NCI-H345 (cell line): ENCODE measurements around the gene DYNLT4.
"Not testable (repeated sequence)": the region's sequence is repeated elsewhere in the genome, so short reads cannot be mapped to it uniquely, and the experiment has no call there.

Source experiments
- DNase-seq: peaks from one replicate; lab custom pipeline; 2025; lab: John Stamatoyannopoulos, UW

The DYNLT4 gene

DNA sequence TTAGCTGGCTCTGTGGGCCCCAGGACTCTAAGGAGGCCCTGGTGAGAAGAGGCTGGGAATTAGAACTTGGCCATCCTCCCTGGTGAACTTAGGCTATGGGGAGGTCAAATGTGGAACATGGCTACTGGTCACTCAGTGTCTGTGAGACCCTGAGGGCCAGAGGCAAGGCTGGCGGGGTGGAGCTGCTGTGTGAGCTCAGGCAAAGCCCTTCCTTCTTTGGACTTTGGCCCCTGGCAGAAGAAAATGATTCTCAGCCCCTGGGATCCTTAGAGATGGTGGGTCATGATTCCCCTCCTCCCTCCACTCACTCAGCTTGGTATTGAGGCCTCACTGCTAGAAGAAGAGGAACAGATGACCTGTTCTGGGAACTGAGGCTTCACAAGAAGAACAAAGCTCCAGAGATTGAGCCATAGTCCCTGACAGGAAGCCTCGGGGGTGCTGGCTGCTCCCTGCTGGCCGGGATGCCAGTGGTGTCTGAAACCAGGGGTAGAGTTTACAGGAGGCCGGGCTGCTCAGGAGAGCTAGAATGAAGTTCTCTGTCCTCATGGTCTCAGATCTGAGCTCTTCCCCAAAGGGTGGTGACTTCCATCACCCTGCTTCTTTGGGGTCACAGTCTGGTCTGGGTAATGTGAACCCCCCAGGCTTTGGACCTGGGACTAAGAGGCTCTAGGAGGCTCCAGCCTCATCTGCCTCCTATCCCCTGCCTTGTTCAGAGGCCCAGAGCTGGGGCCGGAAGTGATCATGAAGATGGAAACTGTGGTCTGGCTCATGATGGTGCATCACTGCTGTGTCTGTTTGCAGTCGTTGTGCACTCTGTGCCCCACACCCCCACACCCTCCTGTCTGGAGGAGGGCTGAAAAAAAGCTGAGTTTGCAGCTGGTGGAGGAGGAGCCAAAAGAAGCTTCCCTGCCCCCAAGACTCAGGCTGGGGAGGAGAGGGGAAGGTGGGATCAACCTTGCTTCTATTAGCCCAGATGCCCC lies 2.1 kb upstream of the DYNLT4 start:
- DNase-seq: no peak

DNA sequence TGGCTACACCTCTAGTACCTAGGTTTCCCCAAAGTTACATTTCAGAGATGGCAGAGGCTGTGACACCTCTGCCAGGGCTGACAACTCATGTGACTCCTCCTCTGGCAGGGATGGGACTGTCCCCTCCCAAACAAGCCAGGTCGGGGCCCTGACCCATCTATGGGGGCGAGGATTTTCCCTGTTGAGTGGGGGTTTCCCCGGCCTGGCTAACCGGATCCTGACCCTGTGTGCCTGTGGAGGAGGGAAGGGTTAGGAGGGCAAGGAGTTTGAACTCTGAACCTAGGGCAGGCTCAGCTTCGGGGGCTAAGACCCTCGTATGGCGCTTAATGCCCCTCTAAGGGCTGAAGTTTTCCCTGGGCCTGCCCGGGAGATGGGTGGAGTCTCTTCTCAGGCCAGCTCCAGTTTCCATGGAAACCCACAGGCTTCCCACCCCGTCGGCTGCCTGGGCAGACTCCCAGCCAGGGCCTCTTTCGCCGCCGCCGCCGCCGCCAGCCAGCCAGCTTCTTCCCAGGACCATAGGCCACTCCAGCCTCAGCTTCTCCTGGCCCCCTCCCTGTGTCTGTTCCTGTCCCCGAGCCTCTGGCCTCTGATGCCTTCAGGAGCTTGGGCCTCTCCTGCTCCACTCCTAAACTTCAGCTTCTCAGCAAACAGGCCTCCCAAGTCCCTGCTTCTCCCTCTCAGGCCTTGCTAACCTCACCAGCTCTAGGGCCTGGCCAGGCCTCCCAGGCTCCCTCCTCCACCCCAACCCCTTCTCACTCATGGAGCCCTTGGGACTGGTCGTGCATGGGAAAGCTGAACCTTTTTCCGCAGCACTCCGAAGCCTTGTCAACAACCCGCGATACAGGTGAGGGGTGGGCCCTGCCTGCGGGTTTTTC lies 1.1 kb upstream of the DYNLT4 start, which contains the start of gene BTBD19:
BTBD19 (plus strand) TSS at position 461 of the 875 bp plus-strand sequence; CDS start at position 759, 298 bp downstream.
- no peak for DNase-seq

DNA sequence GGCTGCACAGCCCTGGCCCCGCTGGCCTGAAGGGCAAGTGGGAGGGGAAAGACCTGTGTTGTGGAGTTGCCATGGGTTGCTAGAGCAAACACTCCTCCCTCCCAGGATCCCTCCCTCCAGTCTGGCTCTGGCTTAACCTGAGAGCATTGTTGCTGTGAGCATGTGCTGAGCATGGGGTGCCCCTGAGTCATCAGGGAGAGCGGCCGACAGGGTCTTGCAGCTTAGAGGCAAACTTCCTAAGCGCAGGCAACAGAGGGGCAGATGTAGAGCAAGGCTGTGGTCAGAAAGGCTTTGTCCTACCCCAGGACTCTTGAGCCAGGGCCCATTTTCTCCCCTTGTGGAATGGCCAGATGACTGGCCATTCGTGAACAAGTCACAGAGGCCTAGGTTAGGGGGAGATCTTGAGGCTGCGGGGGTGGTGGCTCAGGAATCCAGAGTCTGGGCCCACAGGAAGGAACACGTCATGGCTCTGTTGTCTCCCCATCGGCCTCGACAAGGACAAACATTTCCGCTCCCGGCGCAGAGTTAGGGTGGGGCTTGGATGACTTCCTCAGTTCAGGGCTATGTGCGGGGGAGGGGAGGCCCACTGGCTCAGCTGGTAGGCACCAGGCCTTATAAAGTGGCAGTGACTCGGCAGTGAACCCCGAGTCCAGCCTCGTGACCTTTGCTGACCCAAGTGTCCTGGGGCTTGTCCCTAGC lies 362 bp upstream of the DYNLT4 start:
- DNase-seq: no peak

DNA sequence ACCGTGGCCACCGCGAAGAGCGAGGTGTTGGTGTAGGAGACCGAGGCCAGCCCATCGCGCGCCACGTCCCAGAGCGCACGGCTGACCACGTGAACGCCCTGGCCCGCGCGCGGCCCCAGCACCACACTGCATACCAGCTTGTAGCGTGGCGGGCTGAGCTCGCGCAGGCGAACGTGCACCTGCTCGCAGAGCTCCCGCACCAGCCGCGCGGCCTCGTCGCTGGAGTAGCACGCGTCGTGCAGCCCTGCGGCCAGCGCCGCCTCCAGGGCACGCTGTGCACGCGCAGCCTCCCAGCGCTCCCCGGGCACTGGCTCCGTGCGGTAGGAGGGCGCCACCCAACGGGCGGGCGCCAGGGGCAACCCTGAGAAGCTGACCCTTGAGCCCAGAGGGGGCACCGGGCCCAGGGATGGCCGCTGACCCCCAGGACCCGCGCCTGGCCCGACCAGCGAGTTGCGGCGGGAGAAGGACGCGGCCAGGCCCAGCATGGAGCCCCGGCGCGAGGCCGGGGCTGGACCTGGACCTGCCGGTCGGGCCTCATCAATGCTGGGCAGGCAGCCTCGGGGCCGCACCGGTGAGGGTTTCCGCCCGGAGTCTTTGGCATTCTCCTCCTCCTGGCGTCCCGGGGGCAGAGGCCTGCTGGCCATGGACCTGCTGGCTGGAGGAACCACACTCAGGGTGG lies 987 bp downstream of the DYNLT4 start:
- no peak for DNase-seq

DNA sequence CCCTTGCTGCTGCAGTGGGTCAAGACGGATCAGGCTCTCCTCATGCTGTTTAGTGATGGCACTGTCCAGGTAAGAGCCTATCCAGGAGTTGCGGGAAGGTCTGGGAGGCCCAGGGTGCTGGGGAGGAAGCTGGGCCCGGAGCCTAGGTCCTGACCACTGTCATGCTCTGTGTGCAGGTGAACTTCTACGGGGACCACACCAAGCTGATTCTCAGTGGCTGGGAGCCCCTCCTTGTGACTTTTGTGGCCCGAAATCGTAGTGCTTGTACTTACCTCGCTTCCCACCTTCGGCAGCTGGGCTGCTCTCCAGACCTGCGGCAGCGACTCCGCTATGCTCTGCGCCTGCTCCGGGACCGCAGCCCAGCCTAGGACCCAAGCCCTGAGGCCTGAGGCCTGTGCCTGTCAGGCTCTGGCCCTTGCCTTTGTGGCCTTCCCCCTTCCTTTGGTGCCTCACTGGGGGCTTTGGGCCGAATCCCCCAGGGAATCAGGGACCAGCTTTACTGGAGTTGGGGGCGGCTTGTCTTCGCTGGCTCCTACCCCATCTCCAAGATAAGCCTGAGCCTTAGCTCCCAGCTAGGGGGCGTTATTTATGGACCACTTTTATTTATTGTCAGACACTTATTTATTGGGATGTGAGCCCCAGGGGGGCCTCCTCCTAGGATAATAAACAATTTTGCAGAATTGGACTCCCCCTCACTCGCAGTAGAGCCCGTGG lies 1.7 kb downstream of the DYNLT4 start:
- no peak for DNase-seq

DNA sequence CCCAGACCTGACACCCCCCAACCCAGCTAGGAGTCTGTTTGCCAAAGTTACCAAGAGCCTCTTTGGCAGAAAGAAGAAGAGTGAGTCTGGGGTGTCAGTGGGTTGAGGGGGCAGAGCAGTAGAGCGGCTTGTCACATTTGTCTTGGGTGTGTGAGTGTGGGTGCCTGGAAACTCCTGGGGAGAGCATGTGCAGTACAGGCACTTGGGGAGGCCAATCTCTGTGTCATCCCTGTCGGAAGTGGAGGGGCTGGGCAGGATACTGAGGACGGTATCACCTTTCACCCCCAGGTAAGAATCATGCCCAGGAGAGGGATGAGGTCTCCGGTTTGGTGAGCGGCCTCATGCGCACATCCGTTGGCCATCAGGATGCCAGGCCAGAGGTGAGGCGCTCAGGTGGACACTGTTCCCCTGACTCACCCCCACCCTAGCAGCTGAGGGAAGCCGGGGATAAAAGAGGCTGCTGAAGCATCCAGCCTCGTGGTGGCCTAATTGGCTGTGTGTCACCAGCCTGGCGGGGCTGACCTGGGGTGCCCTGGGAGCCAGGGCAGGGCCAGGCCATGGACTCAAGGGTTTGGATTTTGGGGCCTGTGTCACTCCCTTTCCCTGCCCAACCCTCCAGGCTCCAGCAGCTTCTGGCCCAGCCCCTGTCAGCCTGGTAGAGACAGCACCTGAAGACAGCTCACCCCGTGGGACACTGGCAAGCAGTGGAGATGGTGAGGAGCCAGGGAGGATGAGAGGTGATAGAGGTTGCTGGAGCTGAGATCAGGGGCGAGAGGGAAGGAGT lies 3.6 kb downstream of the DYNLT4 start:
- DNase-seq: no peak

DNA sequence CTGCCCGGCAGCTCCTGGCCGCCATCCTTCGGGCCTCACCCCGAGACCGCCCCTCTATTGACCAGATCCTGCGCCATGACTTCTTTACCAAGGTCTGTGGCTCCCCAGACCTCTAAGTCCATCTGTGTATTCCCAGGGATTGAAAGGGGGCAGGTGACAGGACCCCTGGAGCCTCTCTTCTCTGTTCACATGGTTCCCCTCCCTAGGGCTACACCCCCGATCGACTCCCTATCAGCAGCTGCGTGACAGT lies 4.2 kb downstream of the DYNLT4 start:
- no peak for DNase-seq

DNA sequence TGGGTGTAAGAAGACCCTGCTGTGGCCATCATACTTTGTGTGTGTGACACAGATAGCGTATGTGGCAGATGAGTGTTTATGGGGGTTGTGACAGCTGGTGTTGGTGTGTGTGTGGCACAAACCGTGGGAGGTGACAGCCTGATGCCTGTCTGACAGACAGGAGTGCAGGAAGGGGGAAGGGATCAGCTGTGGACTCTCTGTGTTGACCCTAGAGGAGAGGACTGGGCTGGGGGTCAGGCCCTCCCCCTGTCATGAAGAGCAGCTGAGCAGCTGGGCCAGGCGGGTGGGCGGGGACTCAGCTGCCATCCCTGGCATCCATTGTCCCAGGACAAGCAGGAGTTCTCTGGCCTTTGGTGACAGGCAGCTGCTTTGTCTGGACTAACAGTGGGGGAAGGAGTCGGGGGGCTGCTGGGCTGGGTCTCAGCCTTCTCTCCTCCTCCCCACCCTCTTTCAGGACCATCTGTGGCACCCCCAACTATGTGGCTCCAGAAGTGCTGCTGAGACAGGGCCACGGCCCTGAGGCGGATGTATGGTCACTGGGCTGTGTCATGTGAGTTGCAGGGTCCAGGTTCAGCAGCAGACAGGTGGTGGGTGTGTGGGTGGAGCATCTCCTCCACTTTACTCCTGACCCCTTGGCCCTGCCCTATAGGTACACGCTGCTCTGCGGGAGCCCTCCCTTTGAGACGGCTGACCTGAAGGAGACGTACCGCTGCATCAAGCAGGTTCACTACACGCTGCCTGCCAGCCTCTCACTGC lies 4.7 kb downstream of the DYNLT4 start:
- DNase-seq: no peak

DNA sequence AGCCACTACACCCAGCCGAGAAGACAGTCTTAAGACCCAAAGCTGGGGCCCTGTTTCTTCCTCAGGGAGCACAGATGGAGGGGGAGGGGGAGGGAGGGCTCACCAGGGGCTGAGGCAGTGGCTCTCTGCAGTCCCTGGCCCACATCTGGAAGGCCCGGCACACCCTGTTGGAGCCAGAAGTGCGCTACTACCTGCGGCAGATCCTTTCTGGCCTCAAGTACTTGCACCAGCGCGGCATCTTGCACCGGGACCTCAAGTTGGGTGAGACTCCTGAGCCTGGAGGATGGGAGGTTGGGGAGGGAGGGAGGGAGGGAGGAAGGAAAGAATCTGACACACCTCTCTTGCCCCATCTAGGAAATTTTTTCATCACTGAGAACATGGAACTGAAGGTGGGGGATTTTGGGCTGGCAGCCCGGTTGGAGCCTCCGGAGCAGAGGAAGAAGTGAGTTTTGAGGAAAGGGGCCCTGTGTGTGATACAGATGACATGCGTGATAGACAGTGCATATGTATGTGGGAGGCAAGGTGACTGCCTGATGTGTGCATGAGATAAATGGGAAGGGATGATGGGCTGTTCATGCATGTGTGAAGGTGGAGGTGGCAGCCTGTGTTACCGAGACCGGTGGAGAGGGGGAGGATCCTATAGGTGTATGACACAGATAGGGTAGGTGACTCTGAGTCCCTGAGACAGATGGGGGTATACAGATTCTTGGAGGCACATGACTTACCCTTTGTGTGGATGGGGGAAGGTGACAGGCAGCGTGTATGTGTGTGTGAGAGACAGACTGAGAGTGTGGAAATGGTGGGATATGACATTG lies 5.5 kb downstream of the DYNLT4 start:
- no peak for DNase-seq

DNA sequence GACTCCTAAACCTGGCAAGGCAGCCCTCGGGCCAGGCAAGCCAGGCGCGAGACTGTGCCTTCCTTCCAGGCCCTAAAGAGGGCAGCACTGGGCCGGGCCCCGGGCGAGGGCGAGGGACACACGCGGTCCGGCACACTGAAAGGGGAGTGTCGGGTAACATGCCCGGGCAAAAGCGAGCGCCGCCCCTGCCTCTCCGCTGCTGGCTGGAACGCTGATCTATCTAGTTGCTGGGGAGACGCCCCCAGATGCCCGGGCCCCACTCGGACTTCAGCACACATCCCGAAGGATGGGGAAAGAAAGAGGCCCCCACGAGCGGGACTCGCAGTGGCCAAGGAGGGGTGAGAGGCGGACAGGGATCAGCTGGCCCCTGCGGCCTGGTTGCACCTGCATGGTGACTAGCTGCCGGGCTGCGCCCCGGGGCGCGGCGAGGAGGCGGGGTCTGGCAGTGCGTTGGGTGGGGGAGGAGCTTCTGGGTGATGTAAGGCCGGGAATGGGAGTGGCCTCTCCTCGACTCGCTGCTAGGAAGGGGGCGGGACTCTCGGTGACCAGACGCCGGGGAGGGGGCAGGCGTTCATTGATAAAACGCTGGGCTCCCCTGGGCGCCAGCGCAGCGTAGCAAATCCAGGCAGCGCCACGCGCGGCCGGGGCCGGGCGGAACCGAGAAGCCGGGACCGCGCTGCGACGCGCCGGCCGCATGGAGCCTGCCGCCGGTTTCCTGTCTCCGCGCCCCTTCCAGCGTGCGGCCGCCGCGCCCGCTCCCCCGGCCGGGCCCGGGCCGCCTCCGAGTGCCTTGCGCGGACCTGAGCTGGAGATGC lies 7.2 kb downstream of the DYNLT4 start, which contains the start of gene PLK3:
PLK3 (plus strand) TSS at position 608 of the 815 bp plus-strand sequence; CDS start at position 695, 87 bp downstream.
- peak; percentile 98 for DNase-seq

DNA sequence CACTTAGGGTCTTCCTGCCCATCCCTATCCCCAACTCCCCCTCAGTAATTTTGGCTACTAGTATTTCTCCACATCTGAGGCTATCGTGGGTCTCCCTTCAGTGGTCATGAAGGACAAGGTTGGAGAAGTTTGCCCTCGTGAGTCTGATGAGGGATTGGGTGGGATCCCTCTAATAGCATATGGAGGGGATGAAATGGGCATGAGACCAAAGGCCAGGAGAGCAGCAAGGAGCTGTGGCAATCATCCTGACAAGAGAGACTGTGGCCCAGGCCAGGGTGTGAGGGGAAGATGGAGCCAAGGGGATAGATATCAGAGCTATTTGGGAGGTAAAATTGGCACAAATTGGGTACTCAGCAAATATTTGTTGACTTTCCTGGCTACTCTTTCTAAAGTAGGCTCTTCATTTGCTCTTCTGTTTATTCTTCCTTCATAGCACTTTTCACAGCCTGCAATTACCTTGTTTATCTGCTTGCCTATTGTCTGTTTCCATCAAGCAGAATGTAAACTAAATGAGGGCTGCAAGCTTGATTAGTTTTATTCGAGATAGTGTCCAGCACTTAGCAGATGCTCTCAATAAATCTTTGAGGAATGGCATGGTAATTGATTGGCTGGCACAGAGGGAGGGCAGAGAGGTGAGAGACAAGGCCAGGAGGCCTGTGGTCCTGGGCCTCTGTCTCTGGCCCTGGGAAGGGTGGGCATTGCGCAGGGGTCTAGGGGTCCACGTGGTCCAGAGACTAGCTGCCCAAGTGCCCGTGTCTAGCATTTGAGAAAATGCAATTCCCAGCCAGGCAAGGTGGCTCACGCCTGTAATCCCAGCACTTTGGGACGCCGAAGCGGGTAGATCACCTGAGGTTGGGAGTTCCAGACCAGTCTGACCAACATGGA lies 8.4 kb downstream of the DYNLT4 start:
- DNase-seq: peak; percentile 39

DNA sequence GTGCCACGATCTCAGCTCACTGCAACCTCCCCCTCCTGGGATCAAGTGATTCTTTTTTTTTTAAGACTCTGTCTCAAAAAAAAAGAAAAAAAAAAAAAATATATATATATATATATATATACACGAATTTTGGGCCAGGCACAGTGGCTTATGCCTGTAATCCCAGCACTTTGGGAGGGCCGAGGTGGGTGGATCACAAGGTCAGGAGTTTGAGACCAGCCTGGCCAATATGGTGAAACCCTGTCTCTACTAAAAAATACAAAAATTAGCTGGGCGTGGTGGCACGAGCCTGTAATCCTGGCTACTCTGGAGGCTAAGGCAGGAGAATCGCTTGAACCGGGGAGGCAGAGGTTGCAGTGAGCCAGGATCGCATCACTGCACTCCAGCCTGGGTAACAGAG lies 9.3 kb downstream of the DYNLT4 start:
- not testable (repeated sequence) for DNase-seq

DNA sequence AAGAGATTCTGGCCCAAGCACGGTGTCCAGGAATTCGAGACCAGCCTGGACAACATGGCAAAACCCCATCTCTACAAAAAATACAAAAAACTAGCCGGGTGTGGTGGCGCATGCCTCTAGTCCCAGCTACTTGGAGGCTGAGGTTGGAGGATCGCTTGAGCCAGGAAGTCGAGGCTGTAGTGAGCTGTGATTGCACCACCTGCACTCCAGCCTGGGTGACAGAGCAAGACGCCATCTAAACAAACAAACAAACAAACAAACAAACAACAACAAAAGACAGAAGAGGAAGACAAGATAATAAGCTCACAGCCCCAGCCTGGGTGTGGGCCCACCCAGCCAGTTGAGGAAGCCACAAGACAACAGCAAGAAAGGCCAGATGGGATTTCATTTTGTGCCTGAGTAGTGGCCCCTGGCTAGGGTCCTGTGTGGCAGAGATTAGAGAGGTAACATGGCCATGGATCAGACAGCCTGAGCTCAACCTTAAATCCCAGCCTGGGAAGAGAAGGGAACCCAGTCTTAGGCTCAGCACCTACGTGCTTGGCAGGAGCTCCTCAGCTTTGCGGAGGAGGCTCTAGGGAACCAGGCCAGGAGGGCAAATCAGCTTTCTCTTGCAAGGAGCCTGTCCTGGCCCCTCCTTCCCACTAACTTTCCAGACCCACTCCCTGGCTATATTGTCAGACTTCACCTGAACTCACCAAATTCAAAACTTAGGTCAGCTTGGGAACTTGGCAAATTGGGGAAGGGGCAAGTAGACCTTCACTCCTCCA lies 14.2 kb downstream of the DYNLT4 start:
- no peak for DNase-seq

DNA sequence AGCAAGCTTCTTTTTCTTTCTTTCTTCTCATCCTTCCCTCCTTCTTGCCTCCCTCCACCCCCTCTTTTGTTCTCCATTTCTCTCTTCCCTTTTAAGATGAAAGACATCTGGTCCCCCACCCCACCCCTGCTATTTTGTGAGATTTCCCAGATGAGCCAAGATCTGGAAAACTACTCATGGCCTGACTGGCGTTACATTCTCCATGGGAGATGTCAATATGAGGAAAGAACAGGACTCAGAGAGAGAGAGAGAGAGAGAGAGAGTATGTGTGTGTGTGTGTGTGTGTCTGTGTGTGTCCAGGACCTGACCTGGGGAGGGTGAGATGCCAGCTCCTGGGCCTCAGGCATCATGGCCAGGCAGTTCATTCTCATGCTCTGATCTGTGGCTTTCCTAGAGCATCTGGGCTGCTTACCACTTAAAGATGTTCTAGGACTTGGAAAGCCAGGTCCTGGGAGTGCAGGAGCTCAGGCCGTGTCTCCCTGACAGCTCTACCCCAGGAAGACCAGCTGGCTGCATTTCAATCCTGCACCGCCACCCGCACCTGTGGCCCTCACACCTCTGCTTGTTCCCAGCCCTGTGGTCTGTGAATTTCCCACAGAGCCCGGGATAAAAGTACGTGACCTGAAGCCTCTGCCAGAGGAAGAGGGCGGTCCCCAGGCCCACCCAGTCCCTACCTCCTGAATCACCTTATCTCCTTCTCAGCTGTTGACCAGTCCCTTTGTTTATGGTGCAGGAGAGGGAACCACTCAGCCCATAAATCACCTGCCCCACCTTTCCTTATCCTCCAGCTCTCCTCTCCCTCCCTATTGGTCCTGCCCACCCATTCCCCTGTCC lies 16.0 kb downstream of the DYNLT4 start:
- no peak for DNase-seq
